OCI-LY3 (cell line): ENCODE measurements around the gene TAT.

Experiments used
- CTCF ChIP-seq: fragments of 200-600, 300-600 bp; sonication (generic); IDR thresholded peaks from 2 replicates; pipeline ENCODE4 v1.5.1; 2014; ENCODE audit warnings: antibody characterized with exemption, low read length, low read depth
- EZH2phosphoT487 ChIP-seq: fragments of 200-600 bp; shearing (Covaris generic); IDR thresholded peaks from 2 replicates; pipeline ENCODE4 v1.6.1; 2018; ENCODE audit warnings: antibody characterized with exemption, mixed run types, low read depth

- no peak for TF ChIP-seq CTCF
- no peak for TF ChIP-seq EZH2phosphoT487
Measured at GRCh38 chr16:71590584-71590983, 13.7 kb upstream of the TAT start.
